Posterior vena cava (tissue), 2 donors: ENCODE data around the gene SORBS2. TPM values are rescaled to one million over a fixed set of nuclear protein-coding genes. Genes with fewer than 3 reads are reported as not detected.

Experiments
- DNase-seq: peaks from one replicate; pipeline ENCODE4 v3.0.0-alpha.2; 2020; ENCODE audit warnings: low spot score
- intact Hi-C, 2 donors: fragments of 100-400 bp; cut with DNase I; formaldehyde crosslinking; loops; one replicate each; pipeline versions ENCODE4 v1.14.1 to v1.14.2; 2022 to 2023
- total RNA-seq, 2 donors: library from RNA; stranded (reverse); fragmentation: NEBNext Ultra II Directional; extraction: Animal tissue kit (Norgen Biotek cat#: 25700); gene quantifications; one replicate each; pipeline ENCODE4 v1.2.1, GENCODE V29; 2021
- donor health status: DM: yes; HTN: yes; CAD: no.
- donor health status: DM: yes; HTN: yes; CAD: no.

SORBS2 gene
- total RNA-seq, 2 donors from 2014 or later: 139 to 166 TPM

DNA sequence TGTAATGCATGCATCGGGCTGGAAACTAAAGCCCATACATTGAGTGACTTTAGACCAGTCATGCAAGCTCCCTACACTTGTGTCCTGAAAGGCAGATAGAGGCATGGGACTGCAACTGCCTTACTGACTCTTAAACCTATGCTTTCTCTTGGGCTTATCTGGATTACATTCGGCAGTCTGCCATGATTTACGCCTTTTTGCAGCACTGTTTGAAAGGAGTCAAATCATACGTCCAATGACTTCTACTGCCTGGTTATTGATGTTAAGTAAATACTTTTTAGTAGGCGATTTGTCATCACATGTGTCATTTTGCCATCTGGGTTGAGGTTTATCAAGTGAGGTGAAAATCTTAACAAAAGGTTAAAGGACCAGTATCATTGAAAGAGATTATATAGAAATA lies 31.5 kb downstream of the SORBS2 start:
- no peak for DNase-seq
- intact Hi-C loops: no loop called here

DNA sequence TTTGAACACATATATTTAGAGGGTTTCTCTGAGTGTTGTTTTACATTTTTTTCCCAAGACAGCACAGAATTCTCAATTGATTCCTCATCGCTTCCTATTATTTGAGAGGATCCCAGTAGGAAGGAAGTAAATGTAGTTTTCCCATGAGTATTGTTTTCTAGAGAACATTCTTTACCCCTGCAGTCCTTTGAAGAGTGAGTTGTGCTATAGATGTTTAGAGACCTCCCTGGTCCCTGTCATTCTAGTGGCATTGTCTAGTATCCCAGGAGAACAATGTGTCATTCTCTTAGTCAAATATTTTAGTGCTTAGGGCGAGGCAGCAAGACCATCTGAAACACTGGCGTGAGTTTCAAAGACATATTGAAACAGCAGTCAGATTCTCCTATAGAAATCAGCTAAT lies 32.5 kb downstream of the SORBS2 start:
- intact Hi-C loops: no loop called here
- no peak for DNase-seq

DNA sequence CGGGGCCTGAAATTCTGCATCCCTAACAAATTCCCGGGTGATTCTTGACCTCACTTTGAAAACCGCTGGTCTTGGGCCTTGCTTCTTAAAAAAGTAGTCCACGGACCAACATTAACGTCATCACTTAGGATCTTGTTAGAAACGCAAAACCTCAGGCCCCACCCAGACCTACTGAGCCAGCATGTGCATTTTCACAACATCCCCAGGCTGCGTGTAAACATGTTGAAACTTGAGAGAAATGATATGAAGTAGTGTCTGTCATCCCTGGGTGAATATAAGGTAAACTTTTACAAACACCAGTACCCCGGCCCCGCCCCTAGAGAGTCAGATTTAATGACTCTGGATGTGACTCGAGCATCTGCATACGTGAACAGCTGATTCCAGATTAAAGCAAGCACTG lies 33.7 kb downstream of the SORBS2 start:
- intact Hi-C loops: no loop called here
- no peak for DNase-seq

DNA sequence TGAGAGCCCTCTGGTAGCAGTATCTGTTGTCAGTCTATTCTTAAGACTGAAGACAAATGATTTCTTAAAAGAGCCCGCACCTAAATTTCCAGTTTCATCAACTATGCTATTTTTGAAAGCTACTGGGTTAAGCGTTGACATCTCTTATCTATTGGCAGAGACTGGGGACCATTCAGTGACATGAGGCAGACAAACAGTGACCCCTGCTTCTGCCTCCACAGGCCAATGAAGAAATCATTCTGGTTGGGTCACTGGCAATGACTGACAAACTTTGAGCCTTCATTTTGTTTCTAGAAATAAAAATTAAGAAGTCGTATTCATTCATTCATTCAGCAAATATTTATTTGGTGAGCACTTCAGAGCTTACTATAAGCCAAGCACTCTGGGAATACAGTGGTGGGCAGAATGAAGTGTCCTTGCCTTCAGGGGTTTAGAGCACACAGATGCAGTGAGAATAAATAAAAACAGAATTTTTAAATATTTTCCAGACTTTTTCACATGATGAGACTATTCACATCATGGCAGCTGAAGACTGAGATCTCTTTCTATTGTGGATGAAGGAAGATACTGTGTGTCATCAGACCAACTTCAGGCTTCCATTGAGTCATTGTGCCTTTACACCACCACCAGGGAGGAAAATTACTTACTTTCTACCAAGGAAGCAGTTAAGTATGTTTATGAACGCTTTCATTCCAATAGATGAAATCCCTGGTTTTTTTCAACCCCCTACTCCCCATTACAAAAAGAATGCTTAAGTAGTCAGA lies 36.0 kb downstream of the SORBS2 start:
- intact Hi-C loops: loop anchor here in 1 of 2 donors (2.0 kb wide), 1 partner anchor 27 kb away; no protein-coding TSS in a partner anchor
- DNase-seq: no peak

DNA sequence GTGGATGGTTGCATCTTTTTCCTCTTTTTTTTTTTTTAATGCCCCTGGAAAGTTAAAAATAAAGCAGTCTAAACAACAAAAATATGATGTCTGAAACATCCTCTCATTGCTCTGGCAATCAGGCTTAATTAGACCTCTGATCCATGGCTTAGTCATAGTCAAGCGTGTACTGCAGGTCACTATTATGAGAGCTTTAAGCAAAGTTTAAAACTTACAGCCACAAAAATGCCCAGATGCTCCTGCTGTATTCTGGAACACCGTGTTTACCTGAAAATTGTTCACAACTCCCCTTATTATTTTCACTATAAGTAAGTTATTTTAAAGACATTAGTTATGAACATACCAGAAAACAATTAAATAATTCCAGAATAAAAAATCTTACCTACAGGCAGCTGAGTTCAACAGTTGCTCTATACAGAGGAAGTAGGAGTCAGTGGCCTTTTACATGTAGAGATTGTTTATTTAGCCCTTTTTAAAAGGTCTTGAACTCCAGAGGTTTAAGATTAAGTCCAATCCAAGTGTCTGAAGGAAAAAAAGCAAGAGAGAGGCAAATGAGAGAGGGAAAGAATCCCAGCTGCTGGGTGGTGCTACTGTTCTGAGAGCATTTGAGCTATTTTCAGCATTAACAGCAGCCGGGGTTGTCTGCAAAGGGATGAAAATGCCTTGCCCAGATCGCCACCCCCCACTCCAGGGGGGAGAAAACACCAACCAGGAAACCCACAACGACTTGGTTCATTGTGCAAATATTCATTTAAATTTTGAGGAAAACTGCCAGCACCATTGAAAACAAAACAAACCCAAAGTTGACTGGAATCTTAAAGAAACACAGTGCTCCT lies 36.9 kb downstream of the SORBS2 start:
- intact Hi-C loops: loop anchor here (2.0 to 5.0 kb wide), 2 partner anchors 26 to 38 kb away; no protein-coding TSS in a partner anchor
- DNase-seq: no peak

DNA sequence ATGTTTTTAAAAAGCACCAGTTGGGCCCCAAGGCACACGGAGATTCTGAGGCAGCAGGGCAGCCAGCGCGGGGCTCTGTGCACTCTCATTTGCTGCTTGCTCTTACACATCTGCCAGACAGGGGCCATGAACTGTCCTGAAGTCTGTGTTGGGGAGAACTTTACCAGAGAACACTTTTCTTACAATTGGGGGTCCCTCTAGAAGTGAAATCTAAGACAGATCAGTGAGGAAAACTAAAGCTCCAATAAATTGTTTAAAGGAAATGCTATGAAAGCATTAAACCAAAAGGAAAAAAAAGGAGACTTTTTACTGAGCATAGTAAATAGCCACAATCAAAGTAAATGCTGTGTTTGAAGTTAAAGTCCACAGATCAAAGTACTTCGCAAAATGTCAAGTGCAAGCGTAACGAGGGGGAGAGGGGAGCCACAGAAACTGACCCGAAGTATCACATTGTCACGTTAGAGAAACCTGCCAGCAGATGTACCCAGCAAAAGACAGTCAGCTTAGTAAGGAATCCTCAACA lies 37.8 kb downstream of the SORBS2 start:
- intact Hi-C loops: loop anchor here (2.0 to 5.0 kb wide), 2 partner anchors 25 to 37 kb away; no protein-coding TSS in a partner anchor
- no peak for DNase-seq

DNA sequence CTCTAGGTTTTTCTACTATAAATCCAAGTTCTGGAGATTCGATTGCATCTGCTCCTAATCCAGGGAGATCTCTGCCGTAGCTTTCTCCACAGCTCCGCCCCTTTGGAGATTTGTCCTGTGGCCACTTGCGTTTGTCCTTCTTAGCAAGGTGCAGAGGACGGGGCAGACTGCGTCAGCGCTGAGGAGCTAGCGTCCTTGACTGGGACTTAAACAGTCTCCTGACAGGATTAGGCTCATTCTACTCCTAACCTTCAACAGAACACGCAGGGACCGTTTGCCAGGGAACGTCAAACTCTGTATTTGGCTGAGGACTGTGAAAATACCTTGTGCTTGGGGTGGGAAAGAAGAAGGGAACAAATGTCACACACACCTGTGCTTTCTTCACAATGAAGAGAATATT lies 38.6 kb downstream of the SORBS2 start:
- intact Hi-C loops: loop anchor here in 1 of 2 donors (5.0 kb wide), 1 partner anchor 36 kb away; no protein-coding TSS in a partner anchor
- DNase-seq: no peak

DNA sequence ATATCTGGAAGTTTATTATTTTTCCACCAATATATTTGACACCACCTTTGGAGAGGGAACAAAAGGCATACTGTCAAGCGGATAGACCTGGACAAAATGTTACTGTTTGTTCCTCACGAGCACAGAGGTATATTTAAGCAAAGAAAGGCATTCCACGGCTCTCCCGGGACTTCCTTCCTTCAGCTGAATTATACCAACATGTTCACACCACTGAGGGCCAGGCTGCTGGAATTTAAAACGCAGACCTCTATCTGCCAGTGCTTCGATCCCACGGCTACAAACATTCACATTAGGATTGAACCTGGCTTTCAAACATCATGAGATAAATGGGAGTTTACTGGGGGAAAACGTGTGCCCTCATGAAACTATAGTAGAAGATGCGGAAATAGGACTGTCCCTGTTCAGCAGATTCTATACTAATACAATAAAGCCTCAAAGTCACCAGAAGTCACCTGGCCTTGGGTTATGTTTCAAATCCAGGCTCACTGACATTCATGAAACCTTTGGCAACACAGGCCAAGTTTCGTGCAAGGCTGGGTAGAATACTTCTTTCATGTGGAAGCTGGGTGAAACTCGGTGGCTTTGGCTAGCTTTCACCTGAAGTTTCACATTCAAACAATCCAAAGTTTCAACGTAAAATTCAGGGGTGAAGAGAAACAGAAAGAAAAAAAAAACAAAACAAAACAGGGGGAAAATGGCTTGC lies 39.5 kb downstream of the SORBS2 start:
- DNase-seq: no peak
- intact Hi-C loops: loop anchor here in 1 of 2 donors (5.0 kb wide), 1 partner anchor 35 kb away; no protein-coding TSS in a partner anchor

DNA sequence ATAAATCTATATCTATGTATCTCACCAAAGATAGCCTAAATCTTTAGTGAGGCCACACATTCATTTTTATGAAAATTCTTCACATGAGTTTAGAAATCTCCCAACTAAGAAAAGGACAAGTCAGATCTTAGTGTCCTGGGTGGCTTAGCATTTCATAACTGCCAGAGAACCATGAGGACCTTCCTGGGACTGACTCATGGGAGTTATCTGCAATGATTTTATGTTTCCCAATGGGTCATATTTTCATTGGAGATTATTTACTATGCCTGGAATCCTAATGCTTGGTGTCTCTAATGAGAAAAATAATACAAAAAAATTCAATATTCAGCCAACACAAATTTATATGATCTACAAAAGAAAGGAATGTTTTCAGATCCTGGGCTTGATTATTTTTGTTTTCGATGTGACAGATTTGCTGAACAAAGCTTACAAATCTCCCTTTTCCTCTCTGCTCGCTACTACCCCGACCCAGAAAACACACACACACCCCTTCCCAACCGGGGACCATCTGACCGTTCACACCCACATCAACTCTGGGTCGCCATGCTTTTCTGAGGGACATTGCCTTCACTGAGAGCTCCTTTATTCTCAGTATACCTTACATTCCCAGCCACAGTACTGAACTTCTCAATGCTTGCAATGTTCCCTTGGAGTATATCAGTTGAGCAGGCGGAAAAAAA lies 40.1 kb downstream of the SORBS2 start:
- intact Hi-C loops: loop anchor here in 1 of 2 donors (5.0 kb wide), 1 partner anchor 35 kb away; no protein-coding TSS in a partner anchor

DNA sequence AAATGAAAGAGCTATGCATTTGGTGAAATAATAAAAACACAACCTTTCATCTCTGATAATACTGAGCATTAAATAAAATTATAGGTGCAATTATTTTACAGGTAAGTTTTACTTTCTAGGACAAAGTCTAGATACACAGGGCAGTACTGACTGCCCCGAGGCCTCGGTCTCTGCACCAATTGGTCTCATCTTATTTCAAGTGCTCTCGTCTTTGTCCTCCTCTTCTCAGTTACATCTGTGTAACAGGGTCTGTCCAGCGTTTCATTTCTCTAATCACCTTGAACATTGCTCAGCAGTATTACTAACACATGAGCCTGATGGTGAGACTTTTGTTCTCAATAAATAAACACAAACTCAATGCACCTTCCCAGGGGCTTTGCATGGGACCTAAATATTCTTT lies 44.5 kb downstream of the SORBS2 start:
- intact Hi-C loops: no loop called here
- no peak for DNase-seq

More for the DNA sequence above, 40.1 kb downstream of the SORBS2 start:
- no peak for DNase-seq

DNA sequence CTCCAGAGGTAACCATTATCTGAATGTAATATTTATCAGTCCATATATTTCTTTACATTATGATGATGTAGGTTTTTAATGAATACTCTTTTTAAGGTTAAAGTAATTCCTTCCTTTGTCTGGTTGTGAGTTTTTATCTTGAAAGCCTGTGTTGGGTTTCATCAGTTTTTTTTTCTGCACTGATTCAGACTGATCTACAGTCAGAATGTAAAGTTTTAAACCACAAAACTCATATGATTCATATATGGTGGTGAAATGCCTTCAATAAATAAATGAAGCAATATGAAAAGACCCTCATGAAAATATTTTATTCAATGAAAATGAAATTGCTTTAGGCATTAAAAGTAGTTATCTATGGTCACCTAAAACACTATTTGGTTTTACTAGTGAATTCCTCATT lies 47.1 kb downstream of the SORBS2 start:
- no peak for DNase-seq
- intact Hi-C loops: no loop called here

DNA sequence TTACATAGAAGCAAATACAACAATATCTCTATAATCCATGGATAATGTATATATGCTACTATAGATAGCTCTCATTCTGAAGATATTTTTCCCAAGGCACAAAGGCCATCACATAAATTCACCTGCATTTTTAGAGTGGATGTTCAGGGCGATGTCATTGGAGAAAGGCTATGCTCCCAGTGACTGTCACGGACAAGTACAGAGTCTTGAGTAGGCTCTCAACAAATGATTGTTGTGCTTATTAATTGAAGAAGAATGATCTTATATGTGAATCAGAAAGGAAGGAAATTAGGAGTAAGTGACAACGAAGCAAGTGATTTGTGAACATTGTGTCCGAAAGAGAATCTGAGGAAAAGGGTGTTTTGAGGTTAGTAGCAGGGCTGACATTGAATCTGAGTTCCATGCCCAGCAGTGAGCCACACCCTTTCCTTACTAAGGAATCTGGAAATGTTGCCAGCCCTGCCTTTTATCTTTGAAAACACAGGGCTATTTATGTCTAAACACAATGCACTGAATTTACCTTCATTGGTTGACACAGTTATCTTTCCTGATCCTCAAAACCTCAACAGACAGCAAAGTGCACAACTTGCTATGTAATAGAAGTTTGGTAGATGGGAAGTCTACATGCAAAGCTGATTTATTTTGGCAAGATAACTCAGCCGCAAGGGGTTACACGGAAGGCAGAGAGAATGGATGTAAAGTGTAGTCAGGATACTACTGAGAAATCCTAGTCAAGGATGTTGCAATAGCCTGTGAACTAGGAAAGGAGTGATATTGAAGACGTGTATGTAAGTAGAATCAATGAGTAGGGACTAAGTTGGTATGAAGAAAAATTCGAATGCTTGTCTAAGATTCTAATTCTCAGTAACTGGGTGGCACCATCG lies 50.4 kb downstream of the SORBS2 start:
- no peak for DNase-seq
- intact Hi-C loops: no loop called here

DNA sequence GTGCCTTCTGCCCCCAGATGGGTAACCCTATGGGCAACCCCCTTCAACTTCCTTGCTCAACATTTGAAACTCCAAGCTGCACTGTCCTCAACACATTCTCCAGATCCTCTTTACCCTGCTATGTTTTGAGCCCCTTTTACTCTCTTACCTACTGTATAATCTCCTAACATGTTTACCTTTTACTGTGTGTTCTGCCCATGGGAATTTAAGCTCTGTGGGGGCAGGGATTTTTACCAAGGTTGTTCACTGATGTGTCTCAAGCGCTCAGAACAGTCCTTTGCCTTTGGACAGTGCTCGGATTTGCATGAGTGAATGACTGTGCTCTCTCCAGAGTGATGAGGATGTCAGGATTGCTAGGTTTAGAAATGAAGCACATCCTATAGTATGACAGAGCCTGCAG lies 53.2 kb downstream of the SORBS2 start:
- intact Hi-C loops: no loop called here
- DNase-seq: no peak

DNA sequence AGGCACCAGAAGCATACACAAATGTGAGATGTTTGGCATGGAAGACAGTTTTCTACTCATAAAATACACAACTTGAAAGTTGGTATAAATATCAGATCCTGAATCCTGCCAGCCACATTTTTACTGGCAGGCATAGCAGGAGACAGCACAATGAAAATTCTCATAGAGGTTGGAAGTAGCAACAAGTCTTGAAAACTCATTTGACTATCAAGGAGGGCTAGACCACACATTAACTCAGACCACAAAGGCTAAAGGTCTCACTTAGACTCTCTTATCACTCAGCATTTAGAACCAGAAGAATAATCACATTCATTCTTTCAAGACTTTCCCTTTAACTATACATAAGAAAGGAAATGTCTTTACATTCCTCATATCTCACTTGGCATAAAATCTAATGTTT lies 56.5 kb downstream of the SORBS2 start:
- intact Hi-C loops: loop anchor here in 1 of 2 donors (2.0 kb wide), 1 partner anchor 55 kb away; no protein-coding TSS in a partner anchor
- no peak for DNase-seq

DNA sequence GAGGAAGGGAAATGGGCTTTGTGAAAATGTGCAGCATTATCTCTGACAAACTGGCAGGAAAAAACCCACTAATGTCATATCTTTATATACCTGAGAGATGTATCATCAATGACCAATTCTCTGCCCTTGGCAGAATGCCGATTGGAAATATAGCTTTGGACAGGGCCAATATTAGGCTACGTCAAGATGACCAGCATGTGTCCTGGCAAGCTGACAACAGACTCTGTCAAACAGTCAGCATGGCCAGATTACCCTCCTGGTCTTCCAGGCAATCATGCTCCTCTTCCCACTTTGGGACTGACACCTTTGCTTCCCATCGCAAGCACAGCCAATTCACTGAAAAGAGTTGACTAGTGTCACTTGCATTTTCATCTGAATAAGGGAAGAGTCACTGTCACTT lies 57.0 kb downstream of the SORBS2 start:
- intact Hi-C loops: loop anchor here in 1 of 2 donors (2.0 kb wide), 1 partner anchor 56 kb away; no protein-coding TSS in a partner anchor
- no peak for DNase-seq

DNA sequence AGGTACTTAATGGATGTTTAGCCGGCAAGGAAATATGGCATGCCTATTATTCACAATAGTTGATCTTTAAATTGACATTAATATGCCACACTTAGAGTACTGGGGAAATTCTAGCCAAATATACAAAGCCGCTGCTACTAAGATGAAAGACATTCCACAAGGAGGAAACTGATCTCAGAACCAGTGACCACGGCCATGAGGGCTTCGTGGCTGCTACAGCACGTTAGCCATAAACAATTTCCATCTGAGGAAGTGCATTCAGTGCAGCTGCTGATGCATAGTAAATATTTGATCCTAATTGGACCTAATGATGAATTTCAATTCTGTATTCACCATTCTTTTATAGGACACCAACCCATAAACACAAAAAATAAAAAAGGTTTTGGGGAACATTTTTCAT lies 59.1 kb downstream of the SORBS2 start:
- no peak for DNase-seq

DNA sequence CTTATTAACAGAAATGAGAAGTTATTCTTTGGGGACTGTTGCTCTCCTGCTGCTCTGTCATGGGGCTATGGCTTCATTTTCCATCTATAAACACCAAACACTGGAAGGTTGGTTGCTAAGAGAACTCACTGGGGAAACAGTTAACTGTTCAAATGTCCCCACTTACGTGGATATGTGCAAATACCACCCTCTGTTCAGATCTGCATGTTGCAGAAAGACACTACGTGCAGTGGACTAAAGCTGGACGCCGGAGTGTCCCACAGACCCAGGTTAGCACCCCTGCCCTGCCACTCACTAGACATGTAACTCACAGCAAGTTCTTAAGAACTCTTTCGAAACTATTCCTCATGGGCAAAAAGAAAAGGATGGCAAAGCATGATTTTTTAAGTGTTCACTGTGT lies 62.1 kb downstream of the SORBS2 start:
- intact Hi-C loops: loop anchor here in 1 of 2 donors (2.0 kb wide), 1 partner anchor 25 kb away; no protein-coding TSS in a partner anchor
- DNase-seq: no peak

More for the DNA sequence above, 59.1 kb downstream of the SORBS2 start:
- intact Hi-C loops: no loop called here
